ENCODE results near the gene EYA3. TPM values are rescaled to one million over a fixed set of nuclear protein-coding genes. Genes with fewer than 3 reads are reported as not detected.

Gene EYA3
- total RNA-seq, 2 experiments from 2014 or later = 5.7 to 6.4 TPM

DNA sequence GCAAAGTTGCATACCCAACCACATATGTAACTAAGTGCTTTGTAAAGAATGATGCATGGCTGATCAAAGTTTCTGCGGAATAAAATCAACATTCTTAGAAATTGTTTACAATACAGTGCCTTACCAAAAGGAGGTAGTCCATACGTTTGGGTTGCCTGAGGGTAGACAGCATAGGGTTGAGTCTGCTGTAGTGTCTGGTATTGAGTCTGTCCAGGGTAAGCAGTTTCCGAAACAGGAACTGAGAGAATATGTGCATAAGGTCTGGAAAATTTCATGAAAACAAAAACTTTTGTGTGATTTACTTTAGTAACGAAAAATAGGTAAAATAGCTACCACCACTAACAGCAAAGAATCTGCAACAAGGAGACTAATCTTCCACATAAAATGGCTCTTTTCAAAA, 53.0 kb downstream of the EYA3 start:
- no peaks in the 10 kb centered on the region for H3K4me1 ChIP-seq (ENCODE audit: insufficient read depth, low read length)
- no peak overlapping the region for H3K27ac ChIP-seq (ENCODE audit: low read depth in 1 of 2, low read length in 2 of 2)
- CTCF ChIA-PET = no interaction called here

DNA sequence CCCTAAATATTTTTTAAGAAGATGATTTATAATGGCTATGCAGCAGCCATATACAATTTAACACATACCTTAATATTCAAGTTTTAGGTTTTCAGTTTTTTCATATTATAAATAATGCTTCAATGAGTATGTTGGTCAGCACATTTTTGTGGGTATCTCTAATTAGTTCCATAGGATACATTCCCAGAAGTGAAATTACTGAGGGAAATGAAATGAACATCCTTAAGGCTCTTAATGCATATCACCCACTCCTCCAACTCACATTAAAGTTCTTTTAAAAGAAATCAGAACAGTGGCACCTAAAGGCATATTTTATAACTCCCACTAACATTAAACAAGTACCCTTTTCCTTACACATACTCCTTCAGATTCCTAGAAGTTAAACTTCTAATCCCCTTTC, 56.1 kb downstream of the EYA3 start:
- POLR2A ChIA-PET = no interaction called here

More for the DNA sequence above, 53.0 kb downstream of the EYA3 start:
- H3K27me3 ChIP-seq (ENCODE audit: control insufficient read depth in 1 of 2, insufficient read depth in 2 of 2, low read length in 2 of 2) = no peaks in the 10 kb centered on the region
- POLR2A ChIA-PET = interaction anchor here (1.5 kb wide), 1 partner anchor 53 kb away, joined by 3 read pairs; the partner anchor contains the start of gene EYA3
- H3K4me3 Mint-ChIP-seq = no peak overlapping the region
- peaks cover 59% of the 10 kb centered on the region for H3K36me3 Mint-ChIP-seq (ENCODE audit: low read depth)
- TF ChIP-seq, protein P1, sequence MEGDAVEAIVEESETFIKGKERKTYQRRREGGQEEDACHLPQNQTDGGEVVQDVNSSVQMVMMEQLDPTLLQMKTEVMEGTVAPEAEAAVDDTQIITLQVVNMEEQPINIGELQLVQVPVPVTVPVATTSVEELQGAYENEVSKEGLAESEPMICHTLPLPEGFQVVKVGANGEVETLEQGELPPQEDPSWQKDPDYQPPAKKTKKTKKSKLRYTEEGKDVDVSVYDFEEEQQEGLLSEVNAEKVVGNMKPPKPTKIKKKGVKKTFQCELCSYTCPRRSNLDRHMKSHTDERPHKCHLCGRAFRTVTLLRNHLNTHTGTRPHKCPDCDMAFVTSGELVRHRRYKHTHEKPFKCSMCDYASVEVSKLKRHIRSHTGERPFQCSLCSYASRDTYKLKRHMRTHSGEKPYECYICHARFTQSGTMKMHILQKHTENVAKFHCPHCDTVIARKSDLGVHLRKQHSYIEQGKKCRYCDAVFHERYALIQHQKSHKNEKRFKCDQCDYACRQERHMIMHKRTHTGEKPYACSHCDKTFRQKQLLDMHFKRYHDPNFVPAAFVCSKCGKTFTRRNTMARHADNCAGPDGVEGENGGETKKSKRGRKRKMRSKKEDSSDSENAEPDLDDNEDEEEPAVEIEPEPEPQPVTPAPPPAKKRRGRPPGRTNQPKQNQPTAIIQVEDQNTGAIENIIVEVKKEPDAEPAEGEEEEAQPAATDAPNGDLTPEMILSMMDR (IDR thresholded peaks at IDR 0.05) = no peak
- no peaks in the 10 kb centered on the region for H3K4me1 Mint-ChIP-seq (ENCODE audit: low read depth)
- ATAC-seq (ENCODE audit: poor library complexity) (no peak), DNase-seq (no peak)
- H3K9me3 ChIP-seq (ENCODE audit: control insufficient read depth in 1 of 2, insufficient read depth in 1 of 2, low read length in 2 of 2) = no peaks in the 10 kb centered on the region
- H3K27ac Mint-ChIP-seq = no peak overlapping the region
- no peaks in the 10 kb centered on the region for H3K9me3 Mint-ChIP-seq
- intact Hi-C loops (cut with DNase I, micrococcal nuclease) = no loop called here
- H3K4me3 ChIP-seq (ENCODE audit: low read length) = no peak overlapping the region
- H3K27me3 Mint-ChIP-seq = no peaks in the 10 kb centered on the region
- peaks cover 28% of the 10 kb centered on the region for H3K36me3 ChIP-seq (ENCODE audit: insufficient read depth, low read length)

DNA sequence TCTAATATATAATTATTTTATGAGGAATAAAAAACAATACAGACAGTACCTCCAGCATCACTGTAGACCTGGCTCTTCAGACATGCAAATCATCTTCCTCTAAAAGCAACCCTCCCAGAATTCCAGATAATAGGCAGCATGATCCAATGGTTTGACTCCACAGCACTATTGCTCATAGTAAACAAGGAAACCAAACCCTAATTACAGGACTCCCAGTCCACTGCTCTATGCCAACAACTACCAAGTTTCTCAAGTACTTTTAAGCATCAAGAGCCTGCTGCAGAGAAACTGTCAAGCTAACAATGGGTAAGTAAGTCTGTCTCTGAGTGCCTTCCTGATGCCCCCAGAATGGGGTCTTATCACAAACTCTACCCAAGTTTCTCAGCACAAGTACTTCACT, 57.2 kb downstream of the EYA3 start:
- H3K4me3 Mint-ChIP-seq = no peak overlapping the region

More for the DNA sequence above, 56.1 kb downstream of the EYA3 start:
- Mint-ChIP-seq H3K36me3 (ENCODE audit: low read depth) (peaks cover 41% of the 10 kb centered on the region), H3K27me3 (no peaks in the 10 kb centered on the region), H3K4me3 (no peak overlapping the region), H3K9me3 (no peaks in the 10 kb centered on the region), H3K27ac (no peak overlapping the region), H3K4me1 (ENCODE audit: low read depth) (no peaks in the 10 kb centered on the region)
- TF ChIP-seq, protein P1 (IDR thresholded peaks at IDR 0.05) = no peak
- H3K9me3 ChIP-seq (ENCODE audit: control insufficient read depth in 1 of 2, insufficient read depth in 1 of 2, low read length in 2 of 2) = no peaks in the 10 kb centered on the region
- no peak overlapping the region for H3K4me3 ChIP-seq (ENCODE audit: low read length)
- intact Hi-C loops (cut with DNase I, micrococcal nuclease) = no loop called here
- no peak overlapping the region for H3K27ac ChIP-seq (ENCODE audit: low read depth in 1 of 2, low read length in 2 of 2)
- H3K27me3 ChIP-seq (ENCODE audit: control insufficient read depth in 1 of 2, insufficient read depth in 2 of 2, low read length in 2 of 2) = no peaks in the 10 kb centered on the region
- no peaks in the 10 kb centered on the region for H3K4me1 ChIP-seq (ENCODE audit: insufficient read depth, low read length)
- DNase-seq (no peak), ATAC-seq (ENCODE audit: poor library complexity) (no peak)
- CTCF ChIA-PET = no interaction called here
- H3K36me3 ChIP-seq (ENCODE audit: insufficient read depth, low read length) = peaks cover 8% of the 10 kb centered on the region

More for the DNA sequence above, 57.2 kb downstream of the EYA3 start:
- no peak overlapping the region for H3K27ac Mint-ChIP-seq
- no peaks in the 10 kb centered on the region for H3K4me1 Mint-ChIP-seq (ENCODE audit: low read depth)
- peaks cover 30% of the 10 kb centered on the region for H3K36me3 Mint-ChIP-seq (ENCODE audit: low read depth)
- H3K9me3 Mint-ChIP-seq = no peaks in the 10 kb centered on the region
- H3K27me3 Mint-ChIP-seq = no peaks in the 10 kb centered on the region
- TF ChIP-seq, protein P1 (IDR thresholded peaks at IDR 0.05) = no peak
- Histone ChIP-seq H3K9me3 (ENCODE audit: control insufficient read depth in 1 of 2, insufficient read depth in 1 of 2, low read length in 2 of 2) (no peaks in the 10 kb centered on the region), H3K4me1 (ENCODE audit: insufficient read depth, low read length) (no peaks in the 10 kb centered on the region), H3K36me3 (ENCODE audit: insufficient read depth, low read length) (peaks cover 15% of the 10 kb centered on the region), H3K27ac (ENCODE audit: low read depth in 1 of 2, low read length in 2 of 2) (no peak overlapping the region), H3K27me3 (ENCODE audit: control insufficient read depth in 1 of 2, insufficient read depth in 2 of 2, low read length in 2 of 2) (no peaks in the 10 kb centered on the region), H3K4me3 (ENCODE audit: low read length) (no peak overlapping the region)
- intact Hi-C loops (cut with DNase I, micrococcal nuclease) = no loop called here
- ATAC-seq (ENCODE audit: poor library complexity) (no peak), DNase-seq (no peak)
- ChIA-PET CTCF (no interaction called here), POLR2A (no interaction called here)

Data from CD4-positive, alpha-beta T cell (primary cell).